H54 (cell line): ENCODE results near the gene PDE8A.
"Not testable (repeated sequence)": the region's sequence is repeated elsewhere in the genome, so short reads cannot be mapped to it uniquely, and the experiment has no call there.

Experiments used
- DNase-seq: peaks from one replicate; pipeline ENCODE4 v3.0.0; 2011; ENCODE audit warnings: low spot score, mixed read lengths; ENCODE audit not compliant: insufficient read length
- FAIRE-seq: peaks from 3 replicates; lab custom pipeline; 2011; peaks lifted over from hg19 to GRCh38; lab: Jason Lieb, UNC
- POLR2A ChIP-seq: IDR thresholded peaks from 2 replicates; pipeline ENCODE4 v1.6.1; 2011; ENCODE audit warnings: low read depth, mild to moderate bottlenecking, low read length

Gene PDE8A

DNA sequence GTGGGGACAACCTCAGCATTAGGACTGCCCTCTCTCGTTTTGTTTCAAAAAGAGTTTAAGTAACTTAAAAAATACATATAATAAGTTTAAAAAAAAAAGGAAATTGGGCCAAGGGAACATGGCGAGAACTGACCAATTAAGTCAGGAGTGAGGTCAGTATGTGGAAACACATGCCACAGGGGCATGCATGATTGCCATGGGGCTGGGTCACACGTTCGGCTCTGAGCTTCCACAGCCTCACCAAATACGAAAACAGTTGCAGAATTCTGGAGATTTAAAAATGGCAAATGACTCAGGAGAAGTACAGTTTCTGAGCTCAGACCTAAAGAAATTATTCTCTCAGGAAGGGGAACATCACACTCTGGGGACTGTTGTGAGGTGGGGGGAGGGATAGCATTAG lies 24.1 kb downstream of the PDE8A start:
- DNase-seq (no peak), FAIRE-seq (no peak)
- no peak for TF ChIP-seq POLR2A

DNA sequence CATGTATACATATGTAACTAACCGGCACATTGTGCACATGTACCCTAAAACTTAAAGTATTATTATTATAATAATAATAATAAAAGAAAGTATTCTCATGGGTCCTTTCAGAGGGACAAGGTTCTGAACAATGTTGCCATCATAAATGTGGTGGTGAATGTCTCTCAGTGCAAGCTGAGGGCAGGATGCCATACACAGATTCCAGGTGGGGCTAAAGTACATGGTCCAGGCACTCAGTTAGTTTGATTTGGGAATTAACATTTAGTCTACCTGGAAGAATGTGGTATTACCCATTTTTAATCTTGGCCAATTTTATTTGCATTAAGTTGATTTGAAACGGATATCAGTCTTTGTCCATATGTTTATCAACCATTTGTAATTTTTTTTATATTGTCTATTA lies 24.5 kb downstream of the PDE8A start:
- FAIRE-seq (no peak), DNase-seq (no peak)
- no peak for TF ChIP-seq POLR2A

DNA sequence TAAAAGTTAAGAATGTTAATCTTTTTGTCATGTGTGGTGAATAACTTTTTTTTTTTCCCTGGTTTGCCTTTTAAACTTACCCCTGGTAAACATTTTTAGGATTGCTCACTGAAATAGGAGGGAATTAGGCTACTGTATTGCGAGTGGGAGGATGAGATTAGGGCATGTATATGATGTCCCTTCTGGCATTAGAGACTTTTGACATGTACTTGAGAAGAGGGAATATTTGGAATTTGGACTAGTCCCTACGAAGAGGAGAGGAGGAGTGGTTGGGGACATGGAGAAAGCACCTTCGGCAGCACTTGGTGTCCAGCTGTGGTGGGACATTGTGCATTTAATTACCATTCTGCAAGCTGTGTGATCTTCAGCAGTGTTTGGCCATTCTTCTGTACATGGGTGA lies 25.0 kb downstream of the PDE8A start:
- no peak for DNase-seq
- FAIRE-seq: no peak

GRCh38 chr15:85007137-85007536 lies 25.5 kb downstream of the PDE8A start:
- TF ChIP-seq POLR2A: no peak
- no peak for DNase-seq

More for the DNA sequence above, 25.0 kb downstream of the PDE8A start:
- no peak for TF ChIP-seq POLR2A

DNA sequence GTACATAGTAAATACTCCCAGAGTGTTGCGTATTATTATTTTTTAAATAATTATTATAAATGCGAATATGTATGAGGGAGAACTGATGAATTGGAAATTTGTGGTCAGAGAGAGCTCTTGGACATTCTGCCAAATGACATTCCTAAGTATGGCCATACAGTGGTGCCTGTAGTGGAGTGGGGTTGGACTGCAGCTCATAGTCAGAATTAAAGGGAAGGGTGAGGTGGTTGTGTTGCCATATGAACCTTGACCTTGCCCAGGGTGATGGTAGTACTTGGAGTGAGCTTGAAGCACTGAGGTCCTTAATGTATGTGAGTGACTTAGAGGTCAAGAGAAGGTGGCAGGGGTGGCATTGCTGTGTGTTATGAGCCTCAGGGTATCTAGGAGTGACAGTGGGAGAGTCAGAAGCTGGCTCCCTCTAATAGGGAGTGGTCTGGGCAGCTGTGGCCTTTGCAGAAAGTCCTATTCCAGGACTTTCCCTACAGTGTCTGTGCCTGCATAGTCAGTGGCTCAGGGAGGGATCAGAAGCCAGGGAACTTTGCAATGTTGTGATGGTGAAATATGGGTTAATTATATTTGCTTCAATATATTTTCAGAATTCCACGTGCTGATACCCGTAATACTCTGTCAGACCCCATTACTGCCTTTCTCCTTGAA lies 26.2 kb downstream of the PDE8A start:
- no peak for DNase-seq
- no peak for TF ChIP-seq POLR2A
- no peak for FAIRE-seq

More at GRCh38 chr15:85007137-85007536, 25.5 kb downstream of the PDE8A start:
- no peak for FAIRE-seq

DNA sequence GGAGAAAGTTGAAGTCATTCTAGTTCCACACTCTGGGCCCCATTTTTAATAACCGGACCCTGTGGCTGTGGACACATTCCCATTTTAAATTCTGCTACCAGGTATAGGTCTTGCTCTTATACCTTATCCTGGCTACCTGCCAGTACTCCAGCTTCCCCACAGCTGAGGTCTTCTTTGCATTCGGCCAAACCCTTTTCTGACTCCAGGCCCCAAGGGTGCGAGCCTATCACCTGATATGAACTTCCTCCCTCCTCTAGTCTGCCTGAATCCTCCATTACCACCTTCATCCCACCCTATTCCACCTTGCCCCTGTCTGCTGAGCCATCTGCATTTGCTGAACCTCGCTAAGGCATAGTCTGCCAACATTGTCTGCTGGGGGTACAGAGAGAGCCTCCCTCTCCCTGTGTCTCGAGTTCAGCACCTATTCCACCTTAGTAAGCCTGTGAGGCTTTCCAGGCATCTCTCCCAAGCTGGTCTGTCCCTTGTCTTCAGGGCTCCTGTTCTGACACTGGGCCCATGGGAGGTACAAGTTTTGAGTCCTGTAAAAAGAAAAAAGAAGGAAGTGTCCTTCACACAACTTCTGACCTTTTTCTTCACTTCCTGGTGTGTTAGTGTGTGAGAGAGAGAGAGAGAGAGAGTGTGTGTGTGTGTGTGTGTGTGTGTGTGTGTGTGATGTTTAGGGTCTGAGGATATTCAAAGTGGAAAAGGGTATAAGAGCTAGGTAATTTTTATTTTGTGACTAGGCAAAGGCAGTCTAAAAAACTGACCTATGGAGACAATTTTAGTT lies 27.0 kb downstream of the PDE8A start:
- no peak for TF ChIP-seq POLR2A
- FAIRE-seq: no peak
- no peak for DNase-seq

- DNase-seq (no peak), FAIRE-seq (no peak)
- TF ChIP-seq POLR2A: no peak
Measured at GRCh38 chr15:85009435-85009834, 27.8 kb downstream of the PDE8A start.

DNA sequence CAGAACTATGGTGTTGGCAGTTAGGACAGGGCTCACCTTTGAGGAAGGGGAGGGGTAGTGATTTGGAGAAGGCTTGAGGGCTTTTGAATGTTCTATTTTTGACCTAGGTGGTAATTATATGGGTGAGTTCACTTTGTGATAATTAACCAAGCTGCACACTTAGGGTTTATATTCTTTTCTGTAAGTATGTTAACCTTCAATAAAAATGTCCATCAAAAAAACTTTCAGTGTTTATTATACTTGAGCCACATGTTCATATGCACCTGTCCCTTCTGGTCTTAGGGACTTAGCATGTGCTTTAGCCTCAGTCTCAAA lies 28.4 kb downstream of the PDE8A start:
- FAIRE-seq: no peak
- TF ChIP-seq POLR2A: no peak
- DNase-seq: no peak

DNA sequence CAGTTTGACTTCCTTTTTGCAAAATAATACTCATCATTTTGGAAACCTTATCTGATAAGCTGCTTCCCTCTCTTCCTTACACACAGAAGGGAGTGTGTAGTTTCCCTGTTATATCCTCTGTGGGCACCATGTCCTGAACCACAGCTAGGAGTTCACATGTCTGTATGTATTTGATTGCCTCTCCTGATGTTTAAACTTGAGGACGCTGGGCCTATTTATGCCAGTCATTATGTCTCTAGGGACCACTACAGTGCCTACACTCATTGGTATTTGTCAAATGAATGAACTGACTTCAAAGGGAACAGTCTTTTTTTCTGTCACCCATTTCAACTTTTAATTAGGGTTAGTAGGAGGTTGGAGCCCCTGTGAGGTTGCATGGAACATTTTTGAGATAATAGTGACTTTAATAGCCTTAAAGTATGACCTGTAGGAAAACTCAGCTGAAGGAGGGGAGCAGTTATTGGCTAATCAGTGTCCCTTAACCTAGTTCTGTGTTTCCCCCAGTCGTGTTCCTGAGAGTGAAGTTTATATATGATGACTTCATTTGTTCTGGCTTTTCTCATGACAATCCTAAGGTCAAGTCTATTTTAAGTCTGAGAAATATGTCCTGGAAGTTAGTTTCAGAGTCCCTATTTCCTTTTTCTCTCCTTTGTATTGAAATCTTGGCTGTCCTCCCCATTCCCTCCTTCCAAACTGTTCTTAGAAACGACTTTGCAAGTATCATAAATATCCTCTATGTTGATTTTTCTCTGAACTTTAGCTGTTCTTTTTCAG lies 28.9 kb downstream of the PDE8A start:
- FAIRE-seq (peak; percentile 38), DNase-seq (peak; percentile 7)
- TF ChIP-seq POLR2A: no peak

GRCh38 chr15:85011160-85011571 lies 29.5 kb downstream of the PDE8A start:
- no peak for TF ChIP-seq POLR2A
- DNase-seq: no peak
- no peak for FAIRE-seq

DNA sequence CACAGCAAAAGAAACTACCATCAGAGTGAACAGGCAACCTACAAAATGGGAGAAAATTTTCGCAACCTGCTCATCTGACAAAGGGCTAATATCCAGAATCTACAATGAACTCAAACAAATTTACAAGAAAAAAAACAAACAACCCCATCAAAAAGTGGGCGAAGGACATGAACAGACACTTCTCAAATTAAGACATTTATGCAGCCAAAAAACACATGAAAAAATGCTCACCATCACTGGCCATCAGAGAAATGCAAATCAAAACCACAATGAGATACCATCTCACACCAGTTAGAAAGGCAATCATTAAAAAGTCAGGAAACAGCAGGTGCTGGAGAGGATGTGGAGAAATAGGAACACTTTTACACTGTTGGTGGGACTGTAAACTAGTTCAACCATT lies 30.1 kb downstream of the PDE8A start:
- not testable (repeated sequence) for DNase-seq, FAIRE-seq

- DNase-seq (no peak), FAIRE-seq (no peak)
- TF ChIP-seq POLR2A: no peak
Measured at GRCh38 chr15:85013785-85014184, 32.1 kb downstream of the PDE8A start.

- DNase-seq (no peak), FAIRE-seq (no peak)
- no peak for TF ChIP-seq POLR2A
Measured at GRCh38 chr15:85014932-85015331, 33.3 kb downstream of the PDE8A start.

DNA sequence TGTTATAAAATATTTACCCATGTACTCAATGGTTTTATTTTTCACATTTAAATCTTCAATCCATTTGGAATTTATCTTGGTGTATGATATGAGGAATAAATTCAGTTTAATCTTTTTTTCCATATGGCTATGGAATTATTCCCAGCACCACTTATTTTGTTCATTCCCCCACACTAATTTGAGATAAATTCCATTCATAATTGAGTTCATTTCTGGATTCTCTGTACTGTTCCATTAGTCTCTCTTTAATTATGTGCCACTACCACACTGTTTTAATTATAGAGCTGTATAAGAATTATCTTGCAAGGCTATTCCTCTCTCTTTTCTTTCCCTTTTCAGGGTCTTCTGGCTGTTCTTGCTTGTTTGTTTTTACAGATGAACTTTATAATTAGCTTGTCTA lies 34.6 kb downstream of the PDE8A start:
- DNase-seq: no peak
- no peak for FAIRE-seq
- no peak for TF ChIP-seq POLR2A
